Measurements from ENCODE around the gene GSTA5. TPM values are rescaled to one million over a fixed set of nuclear protein-coding genes. Genes with fewer than 3 reads are reported as not detected.
"Not testable (repeated sequence)": the region's sequence is repeated elsewhere in the genome, so short reads cannot be mapped to it uniquely, and the experiment has no call there.

Gene GSTA5
- total and polyA plus RNA-seq, 4 donors, result not detected

GRCh38 chr6:52827073-52827783 lies 13.4 kb downstream of the GSTA5 start:
- H3K27me3 ChIP-seq (ENCODE audit: control insufficient read depth in 4 of 4, insufficient read depth in 4 of 4, low read length in 3 of 4); H3K36me3 ChIP-seq (ENCODE audit: control insufficient read depth in 4 of 4, insufficient read depth in 3 of 4, low read depth in 1 of 4, low read length in 3 of 4); H3K9ac ChIP-seq (ENCODE audit: low read depth in 1 of 2, low read length in 2 of 2); DNase-seq (ENCODE audit: low spot score); H3K9me3 ChIP-seq (ENCODE audit: control insufficient read depth in 4 of 4, low read length in 3 of 4); H3K27ac ChIP-seq (ENCODE audit: low read depth in 1 of 2, low read length in 2 of 2); H3K4me3 ChIP-seq (ENCODE audit: low read depth in 1 of 3, low read length in 3 of 3); H3K4me1 ChIP-seq (ENCODE audit: control insufficient read depth in 4 of 4, insufficient read depth in 4 of 4, low read length in 3 of 4): not testable (repeated sequence)
- 88% methylated on average over 1 of the region's 1 CpG for WGBS

- Histone ChIP-seq H3K9ac (ENCODE audit: low read depth in 1 of 2, low read length in 2 of 2) (no peak overlapping the region), H3K27ac (ENCODE audit: low read depth in 1 of 2, low read length in 2 of 2) (no peak overlapping the region), H3K4me1 (ENCODE audit: control insufficient read depth in 4 of 4, insufficient read depth in 4 of 4, low read length in 3 of 4) (no peaks in the 10 kb centered on the region), H3K9me3 (ENCODE audit: control insufficient read depth in 4 of 4, low read length in 3 of 4) (no peaks in the 10 kb centered on the region), H3K36me3 (ENCODE audit: control insufficient read depth in 4 of 4, insufficient read depth in 3 of 4, low read depth in 1 of 4, low read length in 3 of 4) (no peaks in the 10 kb centered on the region), H3K27me3 (ENCODE audit: control insufficient read depth in 4 of 4, insufficient read depth in 4 of 4, low read length in 3 of 4) (no peaks in the 10 kb centered on the region), H3K4me3 (ENCODE audit: low read depth in 1 of 3, low read length in 3 of 3) (no peak overlapping the region)
- TF ChIP-seq HNF4A (conservative IDR thresholded peaks at IDR 0.05) (no peak), JUND (IDR thresholded peaks at IDR 0.05) (no peak), FOXA2 (IDR thresholded peaks at IDR 0.05) (no peak), FOXA1 (IDR thresholded peaks at IDR 0.05) (no peak), YY1 (IDR thresholded peaks at IDR 0.05) (no peak), HNF4G (IDR thresholded peaks at IDR 0.05) (no peak), TAF1 (conservative IDR thresholded peaks at IDR 0.05) (no peak), SP1 (IDR thresholded peaks at IDR 0.05) (no peak), MAX (IDR thresholded peaks at IDR 0.05) (no peak), NR2F2 (IDR thresholded peaks at IDR 0.05) (no peak), GABPA (IDR thresholded peaks at IDR 0.05 in 1 of 2, conservative IDR thresholded peaks at IDR 0.05 in 1 of 2) (no peak)
- TF ChIP-seq, protein P1, sequence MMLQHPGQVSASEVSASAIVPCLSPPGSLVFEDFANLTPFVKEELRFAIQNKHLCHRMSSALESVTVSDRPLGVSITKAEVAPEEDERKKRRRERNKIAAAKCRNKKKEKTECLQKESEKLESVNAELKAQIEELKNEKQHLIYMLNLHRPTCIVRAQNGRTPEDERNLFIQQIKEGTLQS (IDR thresholded peaks at IDR 0.05), result no peak
- TF ChIP-seq, protein P2, sequence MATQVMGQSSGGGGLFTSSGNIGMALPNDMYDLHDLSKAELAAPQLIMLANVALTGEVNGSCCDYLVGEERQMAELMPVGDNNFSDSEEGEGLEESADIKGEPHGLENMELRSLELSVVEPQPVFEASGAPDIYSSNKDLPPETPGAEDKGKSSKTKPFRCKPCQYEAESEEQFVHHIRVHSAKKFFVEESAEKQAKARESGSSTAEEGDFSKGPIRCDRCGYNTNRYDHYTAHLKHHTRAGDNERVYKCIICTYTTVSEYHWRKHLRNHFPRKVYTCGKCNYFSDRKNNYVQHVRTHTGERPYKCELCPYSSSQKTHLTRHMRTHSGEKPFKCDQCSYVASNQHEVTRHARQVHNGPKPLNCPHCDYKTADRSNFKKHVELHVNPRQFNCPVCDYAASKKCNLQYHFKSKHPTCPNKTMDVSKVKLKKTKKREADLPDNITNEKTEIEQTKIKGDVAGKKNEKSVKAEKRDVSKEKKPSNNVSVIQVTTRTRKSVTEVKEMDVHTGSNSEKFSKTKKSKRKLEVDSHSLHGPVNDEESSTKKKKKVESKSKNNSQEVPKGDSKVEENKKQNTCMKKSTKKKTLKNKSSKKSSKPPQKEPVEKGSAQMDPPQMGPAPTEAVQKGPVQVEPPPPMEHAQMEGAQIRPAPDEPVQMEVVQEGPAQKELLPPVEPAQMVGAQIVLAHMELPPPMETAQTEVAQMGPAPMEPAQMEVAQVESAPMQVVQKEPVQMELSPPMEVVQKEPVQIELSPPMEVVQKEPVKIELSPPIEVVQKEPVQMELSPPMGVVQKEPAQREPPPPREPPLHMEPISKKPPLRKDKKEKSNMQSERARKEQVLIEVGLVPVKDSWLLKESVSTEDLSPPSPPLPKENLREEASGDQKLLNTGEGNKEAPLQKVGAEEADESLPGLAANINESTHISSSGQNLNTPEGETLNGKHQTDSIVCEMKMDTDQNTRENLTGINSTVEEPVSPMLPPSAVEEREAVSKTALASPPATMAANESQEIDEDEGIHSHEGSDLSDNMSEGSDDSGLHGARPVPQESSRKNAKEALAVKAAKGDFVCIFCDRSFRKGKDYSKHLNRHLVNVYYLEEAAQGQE (IDR thresholded peaks at IDR 0.05), result no peak
- TF ChIP-seq, protein P3, sequence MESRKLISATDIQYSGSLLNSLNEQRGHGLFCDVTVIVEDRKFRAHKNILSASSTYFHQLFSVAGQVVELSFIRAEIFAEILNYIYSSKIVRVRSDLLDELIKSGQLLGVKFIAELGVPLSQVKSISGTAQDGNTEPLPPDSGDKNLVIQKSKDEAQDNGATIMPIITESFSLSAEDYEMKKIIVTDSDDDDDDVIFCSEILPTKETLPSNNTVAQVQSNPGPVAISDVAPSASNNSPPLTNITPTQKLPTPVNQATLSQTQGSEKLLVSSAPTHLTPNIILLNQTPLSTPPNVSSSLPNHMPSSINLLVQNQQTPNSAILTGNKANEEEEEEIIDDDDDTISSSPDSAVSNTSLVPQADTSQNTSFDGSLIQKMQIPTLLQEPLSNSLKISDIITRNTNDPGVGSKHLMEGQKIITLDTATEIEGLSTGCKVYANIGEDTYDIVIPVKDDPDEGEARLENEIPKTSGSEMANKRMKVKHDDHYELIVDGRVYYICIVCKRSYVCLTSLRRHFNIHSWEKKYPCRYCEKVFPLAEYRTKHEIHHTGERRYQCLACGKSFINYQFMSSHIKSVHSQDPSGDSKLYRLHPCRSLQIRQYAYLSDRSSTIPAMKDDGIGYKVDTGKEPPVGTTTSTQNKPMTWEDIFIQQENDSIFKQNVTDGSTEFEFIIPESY (IDR thresholded peaks at IDR 0.05), result no peak
- no peak for DNase-seq (ENCODE audit: low spot score)
- WGBS, result 17% methylated on average over 1 of the region's 1 CpG
Measured at GRCh38 chr6:52826513-52826912, 14.1 kb downstream of the GSTA5 start.
